DMS53 treated with DMSO at 0.1 percent for 48 hours (cell line): Measurements from ENCODE around the gene SHROOM3.

ENCODE experiments used
- DNase-seq: peaks from one replicate; lab custom pipeline; 2025; ENCODE audit not compliant: unreplicated experiment; lab: John Stamatoyannopoulos, UW

SHROOM3 gene

DNA sequence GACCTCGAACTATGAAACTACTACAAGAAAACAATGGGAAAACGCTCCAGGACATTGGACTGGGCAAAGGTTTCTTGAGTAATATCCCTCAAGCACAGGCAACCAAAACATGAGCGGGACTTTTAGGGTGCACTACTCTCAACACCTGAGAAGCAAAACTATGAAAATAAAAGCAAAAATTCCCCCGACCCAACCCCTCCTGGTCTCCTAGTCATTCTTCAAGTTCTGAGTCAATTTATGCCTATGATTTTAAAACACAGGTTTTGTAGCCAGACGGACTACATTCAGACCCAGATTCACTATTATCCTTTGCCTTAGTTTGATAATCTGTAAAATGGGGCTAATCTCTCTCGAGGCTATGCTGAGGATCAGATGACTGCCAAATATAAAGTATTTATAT lies 365.9 kb downstream of the SHROOM3 start:
- DNase-seq, result no peak

- DNase-seq, result no peak
Observed at GRCh38 chr4:76801621-76802235, 366.7 kb downstream of the SHROOM3 start.

DNA sequence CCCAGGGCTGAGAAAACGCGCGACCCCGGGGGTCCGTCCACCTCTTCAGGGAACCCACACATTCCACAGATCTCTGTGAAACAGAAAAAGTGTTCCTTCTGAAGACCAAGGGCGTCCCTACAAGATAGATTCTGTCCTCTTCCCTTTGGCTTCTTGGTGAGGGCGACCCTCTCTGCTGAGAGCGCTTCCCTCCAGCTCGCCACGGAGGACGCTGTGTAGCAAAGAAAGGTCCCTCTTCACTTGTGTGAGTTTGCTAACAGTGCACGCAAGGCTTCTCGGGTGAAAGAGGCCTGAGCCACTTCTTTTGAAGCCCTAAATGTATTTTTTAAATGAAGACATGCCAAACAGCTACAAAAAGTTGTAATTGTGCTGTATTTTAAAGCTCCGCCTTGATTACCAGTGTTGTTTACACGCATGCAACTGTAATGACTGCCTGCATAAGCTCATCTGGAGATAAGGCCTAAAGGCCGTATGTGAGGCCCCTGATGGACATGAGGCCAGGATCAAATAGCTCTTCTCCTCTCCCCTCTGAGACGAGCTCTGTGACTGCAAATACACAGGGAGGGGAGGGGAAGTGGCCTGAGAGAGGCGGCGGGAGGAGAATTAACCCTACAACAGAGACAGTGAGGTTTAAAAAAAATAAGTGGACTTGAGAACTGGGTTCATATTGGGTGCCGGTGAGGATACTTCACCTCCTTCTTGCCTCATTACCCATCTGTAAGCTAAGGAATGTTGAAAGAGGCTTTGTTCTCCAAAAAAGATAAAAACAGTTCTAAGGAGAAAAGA lies 367.4 kb downstream of the SHROOM3 start:
- DNase-seq, result no peak

DNA sequence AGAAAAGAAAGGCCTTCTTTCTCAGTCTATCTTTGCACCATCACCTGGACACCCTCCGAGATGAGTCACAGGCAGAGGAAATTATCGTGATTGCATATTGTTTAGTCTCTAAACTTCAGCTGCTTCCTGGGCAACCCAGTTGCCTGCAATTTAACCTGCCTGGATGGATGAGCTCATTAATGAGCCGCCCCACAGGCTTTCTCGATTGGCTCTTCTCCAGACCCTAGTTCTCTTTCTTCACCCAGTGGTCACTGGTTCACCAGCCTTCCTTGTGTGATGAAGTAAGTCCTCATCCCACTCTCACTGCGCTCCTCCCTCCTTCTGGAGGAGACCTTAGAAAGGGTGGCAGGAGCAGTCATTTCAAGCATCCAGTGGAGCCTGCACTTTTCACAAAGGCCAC lies 368.5 kb downstream of the SHROOM3 start:
- DNase-seq, result peak; percentile 18

DNA sequence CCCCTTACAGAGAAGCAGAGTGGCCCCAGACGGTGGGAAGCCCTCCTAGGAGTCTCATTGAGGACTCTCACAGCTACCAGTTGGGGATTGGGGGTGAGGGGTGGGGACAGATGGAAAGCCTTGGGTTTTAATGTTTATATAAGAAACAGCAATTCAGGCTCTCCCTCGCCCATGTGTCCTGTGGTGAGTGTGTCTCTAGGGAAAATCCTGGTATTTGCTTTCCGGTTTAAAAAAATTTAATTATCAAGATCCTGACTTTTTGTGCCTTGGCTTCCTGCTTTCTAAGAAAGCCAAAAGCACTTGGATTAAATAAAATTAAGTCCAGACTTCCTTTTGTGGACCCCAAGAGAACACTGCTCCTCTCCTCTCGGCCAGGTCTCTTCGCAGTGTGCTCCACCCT lies 369.1 kb downstream of the SHROOM3 start:
- DNase-seq, result no peak

- no peak for DNase-seq
Observed at GRCh38 chr4:76806346-76806745, 371.3 kb downstream of the SHROOM3 start.

- no peak for DNase-seq
Observed at GRCh38 chr4:76806757-76807156, 371.7 kb downstream of the SHROOM3 start.

DNA sequence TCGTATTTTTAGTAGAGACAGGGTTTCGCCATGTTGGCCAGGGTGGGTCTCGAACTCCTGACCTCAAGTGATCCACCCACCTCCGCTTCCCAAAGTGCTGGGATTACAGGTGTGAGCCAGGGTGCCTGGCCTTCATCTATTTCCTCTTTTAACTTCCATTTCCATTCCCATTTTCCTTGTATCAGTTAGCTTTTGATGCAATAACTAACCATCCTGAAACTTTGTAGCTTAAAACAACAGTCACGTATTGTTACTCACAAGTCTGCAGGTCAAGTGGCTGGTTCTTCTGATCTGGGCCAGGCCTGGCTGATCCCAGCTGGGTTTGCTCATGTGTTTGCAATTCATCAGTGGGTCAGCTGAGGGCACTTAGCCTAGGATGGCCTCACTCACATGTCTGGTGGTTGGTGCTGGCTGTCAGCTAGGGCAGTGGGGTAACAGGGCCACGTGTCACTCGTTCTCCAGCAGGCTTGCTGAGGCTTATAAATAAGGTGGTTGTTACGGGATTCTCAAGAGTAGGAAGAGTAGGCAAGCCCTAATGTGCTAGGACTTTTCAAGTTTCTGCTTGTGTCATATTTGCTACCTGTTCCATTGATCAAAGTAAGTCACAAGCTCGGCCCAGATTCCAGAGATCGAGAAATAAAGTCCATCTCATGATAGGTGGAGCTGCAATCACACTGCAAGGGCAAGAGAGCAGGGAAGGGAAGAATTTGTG lies 374.7 kb downstream of the SHROOM3 start:
- DNase-seq, result no peak

GRCh38 chr4:76811604-76812412 lies 376.8 kb downstream of the SHROOM3 start:
- no peak for DNase-seq

GRCh38 chr4:76813070-76813469 lies 378.0 kb downstream of the SHROOM3 start:
- DNase-seq, result no peak

GRCh38 chr4:76821641-76822040 lies 386.6 kb downstream of the SHROOM3 start:
- DNase-seq, result no peak

GRCh38 chr4:76822303-76822702 lies 387.3 kb downstream of the SHROOM3 start:
- no peak for DNase-seq

GRCh38 chr4:76823495-76823894 lies 388.5 kb downstream of the SHROOM3 start:
- no peak for DNase-seq

DNA sequence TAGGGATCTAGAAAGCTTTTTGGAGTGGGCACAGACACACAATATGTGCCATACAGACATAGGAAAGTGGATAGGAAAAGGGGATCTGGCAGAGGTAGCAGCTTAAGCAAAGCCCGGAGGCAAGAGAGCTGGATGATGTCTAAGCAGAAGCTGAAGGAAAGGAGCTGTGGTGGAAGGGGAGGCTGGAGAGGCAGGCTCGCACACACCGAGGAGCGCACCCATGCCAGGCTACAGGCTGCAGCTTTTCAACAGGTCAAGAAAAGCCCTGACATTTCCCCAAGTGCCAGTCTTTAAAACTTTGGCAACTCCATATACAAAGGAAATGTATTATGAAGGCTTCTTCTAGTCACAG lies 395.6 kb downstream of the SHROOM3 start:
- DNase-seq, result no peak

DNA sequence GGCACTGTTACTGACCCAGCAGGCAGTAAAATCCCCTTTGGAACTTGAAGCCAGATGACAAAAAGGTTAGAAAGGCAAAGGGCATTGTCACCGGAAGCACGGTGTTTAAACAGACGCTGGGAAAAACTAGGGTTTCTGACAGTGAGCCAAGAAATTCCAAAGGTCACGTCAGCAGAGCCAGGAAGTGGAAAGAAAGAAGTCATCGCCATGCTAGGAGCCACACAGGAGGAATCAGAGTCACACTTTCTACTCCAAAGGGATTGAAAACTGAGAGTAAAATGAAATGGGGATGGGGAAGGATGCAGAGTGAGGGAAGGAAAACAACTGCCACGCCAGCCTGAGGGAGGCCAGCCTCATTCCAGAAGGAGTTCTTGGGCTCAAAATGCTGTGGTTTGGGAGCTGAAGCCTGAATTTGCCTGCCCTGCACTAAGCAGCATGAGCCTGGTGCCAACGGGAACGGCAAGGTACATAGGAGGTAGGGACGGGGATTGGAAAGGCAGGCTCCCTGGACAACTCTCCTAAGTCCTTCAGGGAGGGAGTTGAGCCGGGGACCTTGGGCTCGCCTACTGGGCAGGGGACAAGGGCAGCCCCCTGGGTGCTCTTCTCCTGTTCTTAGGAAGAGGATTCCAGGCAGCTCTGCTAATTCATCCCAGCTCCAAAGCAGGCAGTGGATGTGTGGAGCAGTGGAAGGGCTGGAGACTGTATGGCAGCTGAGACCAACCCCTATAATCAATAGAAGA lies 396.1 kb downstream of the SHROOM3 start:
- peak; percentile 69 for DNase-seq

GRCh38 chr4:76831711-76832373 lies 396.8 kb downstream of the SHROOM3 start:
- DNase-seq, result no peak
